Breast epithelium (tissue), 4 donors: ENCODE results near the gene UBE2L3. TPM values are rescaled to one million over a fixed set of nuclear protein-coding genes. Genes with fewer than 3 reads are reported as not detected.
"Not testable (repeated sequence)": the region's sequence is repeated elsewhere in the genome, so short reads cannot be mapped to it uniquely, and the experiment has no call there.

Source experiments
- DNase-seq, 2 donors: peaks; one replicate each; pipeline ENCODE4 v3.0.0-alpha.2; 2019; ENCODE audit warnings: low spot score in 2 of 2
- H3K27ac ChIP-seq, 2 donors: fragments of 200-600 bp; sonication (generic) in 1 of 2; one replicate each; pipeline ENCODE4 v1.5.1; 2016 to 2019; ENCODE audit warnings: mild to moderate bottlenecking in 1 of 2
- H3K27me3 ChIP-seq, 2 donors: fragments of 200-600 bp; sonication (generic) in 1 of 2; one replicate each; pipeline versions ENCODE4 v1.5.1 to v1.6.0; 2017 to 2019; ENCODE audit warnings: control low read depth in 1 of 2, mild to moderate bottlenecking in 1 of 2
- H3K36me3 ChIP-seq: fragments of 200-600 bp; one replicate; pipeline ENCODE4 v1.5.1; 2019
- H3K4me1 ChIP-seq, 2 donors: fragments of 200-600 bp; sonication (generic); one replicate each; pipeline ENCODE4 v1.5.1; 2016 to 2019; ENCODE audit warnings: control low read depth in 1 of 2
- H3K4me3 ChIP-seq, 3 donors: fragments of 200-600 bp; sonication (generic); 1 replicate in 2 of 3; 2 replicates in 1 of 3; pipeline ENCODE4 v1.5.1; 2016 to 2019; ENCODE audit warnings: mild to moderate bottlenecking in 3 of 3, moderate library complexity in 2 of 3
- H3K9me3 ChIP-seq, 2 donors: fragments of 200-600 bp; sonication (generic) in 1 of 2; one replicate each; pipeline ENCODE4 v1.5.1; 2016 to 2019; ENCODE audit warnings: control low read depth in 1 of 2
- POLR2A ChIP-seq: fragments of 450-650 bp; IDR thresholded peaks from one replicate; pipeline ENCODE4 v1.6.1; 2016; ENCODE audit warnings: antibody characterized with exemption, mild to moderate bottlenecking, moderate library complexity
- POLR2AphosphoS5 ChIP-seq, 3 donors: sonication (generic); formaldehyde crosslinking; IDR thresholded peaks; one replicate each; pipeline ENCODE4 v1.6.1; 2017; ENCODE audit warnings: antibody characterized with exemption in 3 of 3
- intact Hi-C: fragments of 100-400 bp; cut with DNase I; formaldehyde crosslinking; loops from one replicate; pipeline ENCODE4 v1.15.1; 2023; ENCODE audit warnings: low total_unique reads
- total RNA-seq, 3 donors: library from RNA; depleted of rRNA; stranded (reverse); fragments of >200 nt; gene quantifications; one replicate each; pipeline ENCODE4 v1.1.0, GENCODE V29; 2016
- TF ChIP-seq, protein P1 (sequence below), 3 donors: fragments of 450-650 bp; IDR thresholded peaks; one replicate each; pipeline ENCODE4 v1.5.1; 2016 to 2017; ENCODE audit warnings: antibody characterized with exemption in 3 of 3, mild to moderate bottlenecking in 3 of 3, moderate library complexity in 3 of 3

The UBE2L3 gene
- total RNA-seq, 3 donors from 2014 or later = 34.1 to 40.8 (median 38.3) TPM

DNA sequence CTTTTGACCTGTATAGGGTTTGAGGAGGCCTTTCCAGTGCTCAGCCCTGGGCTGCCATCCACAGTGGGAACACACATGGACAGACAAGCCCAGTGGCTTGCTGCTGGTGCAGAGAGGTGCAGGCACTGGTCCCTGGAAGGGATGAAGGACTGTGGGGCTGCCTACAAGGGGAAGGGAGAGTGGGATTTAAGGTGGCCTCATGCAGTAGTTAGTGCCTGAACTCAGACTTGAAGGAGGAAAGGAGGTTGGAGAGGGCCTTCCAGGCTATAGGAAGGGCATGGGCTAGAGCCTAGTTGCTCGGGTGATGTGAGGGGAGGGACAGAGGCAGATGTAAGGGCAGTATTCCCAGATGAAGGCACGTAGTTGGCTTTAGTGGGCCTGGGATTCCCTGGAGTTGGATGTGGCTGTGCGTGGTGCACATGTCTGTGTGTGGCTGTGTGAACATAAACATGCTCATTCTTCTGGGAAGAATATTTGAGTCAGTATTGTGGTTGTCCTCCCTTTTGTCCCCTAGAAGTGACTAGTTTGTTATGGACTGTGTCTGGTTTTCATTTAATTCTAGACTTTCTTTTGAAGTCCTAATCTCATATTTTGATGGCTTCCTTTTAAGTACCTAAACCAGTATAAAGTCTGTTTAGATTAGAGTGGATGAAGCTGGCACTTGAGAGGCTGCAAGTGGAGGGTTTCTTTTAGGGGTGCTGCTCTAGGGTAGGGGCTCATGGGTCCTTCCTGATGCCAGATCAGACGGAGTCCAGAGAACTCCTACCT, 43.9 kb downstream of the UBE2L3 start:
- intact Hi-C loops = no loop called here
- H3K36me3 ChIP-seq = no peaks in the 10 kb centered on the region
- H3K9me3 ChIP-seq = no peaks in the 10 kb centered on the region
- H3K4me1 ChIP-seq = no peaks in the 10 kb centered on the region
- no peak overlapping the region for H3K27ac ChIP-seq
- DNase-seq = no peak
- no peak overlapping the region for H3K4me3 ChIP-seq
- H3K27me3 ChIP-seq = no peaks in the 10 kb centered on the region
- TF ChIP-seq, protein P1, sequence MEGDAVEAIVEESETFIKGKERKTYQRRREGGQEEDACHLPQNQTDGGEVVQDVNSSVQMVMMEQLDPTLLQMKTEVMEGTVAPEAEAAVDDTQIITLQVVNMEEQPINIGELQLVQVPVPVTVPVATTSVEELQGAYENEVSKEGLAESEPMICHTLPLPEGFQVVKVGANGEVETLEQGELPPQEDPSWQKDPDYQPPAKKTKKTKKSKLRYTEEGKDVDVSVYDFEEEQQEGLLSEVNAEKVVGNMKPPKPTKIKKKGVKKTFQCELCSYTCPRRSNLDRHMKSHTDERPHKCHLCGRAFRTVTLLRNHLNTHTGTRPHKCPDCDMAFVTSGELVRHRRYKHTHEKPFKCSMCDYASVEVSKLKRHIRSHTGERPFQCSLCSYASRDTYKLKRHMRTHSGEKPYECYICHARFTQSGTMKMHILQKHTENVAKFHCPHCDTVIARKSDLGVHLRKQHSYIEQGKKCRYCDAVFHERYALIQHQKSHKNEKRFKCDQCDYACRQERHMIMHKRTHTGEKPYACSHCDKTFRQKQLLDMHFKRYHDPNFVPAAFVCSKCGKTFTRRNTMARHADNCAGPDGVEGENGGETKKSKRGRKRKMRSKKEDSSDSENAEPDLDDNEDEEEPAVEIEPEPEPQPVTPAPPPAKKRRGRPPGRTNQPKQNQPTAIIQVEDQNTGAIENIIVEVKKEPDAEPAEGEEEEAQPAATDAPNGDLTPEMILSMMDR (IDR thresholded peaks at IDR 0.05) = no peak
- TF ChIP-seq POLR2A (no peak), POLR2AphosphoS5 (IDR thresholded peaks at IDR 0.05) (no peak)

DNA sequence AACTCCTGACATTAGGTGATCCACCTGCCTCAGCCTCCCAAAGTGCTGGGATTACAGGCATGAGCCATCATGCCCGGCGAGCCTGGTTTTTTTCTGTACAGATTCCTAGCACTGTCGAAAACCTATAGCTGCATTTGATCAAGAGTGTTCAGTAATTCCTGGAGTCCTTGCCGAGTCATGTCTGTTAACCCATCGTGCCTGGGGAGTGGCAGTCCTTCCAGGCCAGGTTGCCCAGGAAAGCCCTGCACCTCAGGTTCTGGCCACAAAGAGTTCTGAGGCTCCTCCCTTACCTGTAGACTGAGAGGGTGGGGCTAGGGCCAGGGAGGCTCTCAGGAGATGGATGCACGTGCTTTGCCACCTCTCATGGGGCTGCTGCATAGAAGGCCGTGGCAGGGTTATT, 45.3 kb downstream of the UBE2L3 start:
- DNase-seq = no peak
- H3K4me3 ChIP-seq = no peak overlapping the region
- no peak overlapping the region for H3K27ac ChIP-seq
- intact Hi-C loops = no loop called here
- TF ChIP-seq, protein P1 (IDR thresholded peaks at IDR 0.05) = no peak
- TF ChIP-seq POLR2A (no peak), POLR2AphosphoS5 (IDR thresholded peaks at IDR 0.05) (no peak)
- H3K9me3 ChIP-seq = no peaks in the 10 kb centered on the region
- no peaks in the 10 kb centered on the region for H3K27me3 ChIP-seq
- H3K4me1 ChIP-seq = no peaks in the 10 kb centered on the region
- no peaks in the 10 kb centered on the region for H3K36me3 ChIP-seq

DNA sequence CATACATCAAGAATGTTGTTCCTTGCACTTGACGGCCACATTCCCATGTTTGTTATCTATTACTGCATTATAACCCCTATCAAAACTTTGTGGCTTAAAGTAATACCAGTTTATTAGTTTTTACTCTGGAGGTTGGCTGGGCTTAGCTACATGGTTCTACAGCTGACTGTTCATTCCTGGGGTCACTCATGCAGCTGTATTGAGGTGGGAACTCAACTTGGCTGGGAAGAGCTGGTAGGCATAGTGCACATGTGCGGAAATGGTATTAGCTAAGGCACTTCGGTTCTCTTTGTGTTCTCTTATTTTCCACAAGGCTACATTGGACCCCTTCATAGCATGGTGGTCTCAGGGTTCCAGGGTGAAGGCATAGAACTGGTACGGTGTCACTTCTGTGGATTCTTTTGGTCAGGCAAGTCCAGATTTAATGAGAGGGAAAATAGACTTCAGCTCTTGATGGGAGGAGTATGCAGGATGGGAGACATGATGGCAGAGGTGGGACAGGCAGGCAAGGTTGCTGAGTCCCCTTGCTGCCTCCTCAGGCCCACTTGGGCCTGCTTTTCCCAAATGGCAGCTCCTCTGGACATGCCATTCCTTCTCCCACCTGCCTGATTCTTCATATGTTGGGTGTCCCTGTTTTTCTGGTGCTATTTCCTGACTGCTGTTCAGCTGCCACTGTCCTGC, 46.2 kb downstream of the UBE2L3 start:
- TF ChIP-seq, protein P1 (IDR thresholded peaks at IDR 0.05) = no peak
- TF ChIP-seq POLR2AphosphoS5 (IDR thresholded peaks at IDR 0.05) = no peak
- TF ChIP-seq POLR2A = no peak
- Histone ChIP-seq H3K4me1 (no peaks in the 10 kb centered on the region), H3K4me3 (no peak overlapping the region), H3K36me3 (no peaks in the 10 kb centered on the region), H3K27me3 (no peaks in the 10 kb centered on the region), H3K9me3 (no peaks in the 10 kb centered on the region), H3K27ac (no peak overlapping the region)
- intact Hi-C loops = no loop called here
- DNase-seq = no peak

DNA sequence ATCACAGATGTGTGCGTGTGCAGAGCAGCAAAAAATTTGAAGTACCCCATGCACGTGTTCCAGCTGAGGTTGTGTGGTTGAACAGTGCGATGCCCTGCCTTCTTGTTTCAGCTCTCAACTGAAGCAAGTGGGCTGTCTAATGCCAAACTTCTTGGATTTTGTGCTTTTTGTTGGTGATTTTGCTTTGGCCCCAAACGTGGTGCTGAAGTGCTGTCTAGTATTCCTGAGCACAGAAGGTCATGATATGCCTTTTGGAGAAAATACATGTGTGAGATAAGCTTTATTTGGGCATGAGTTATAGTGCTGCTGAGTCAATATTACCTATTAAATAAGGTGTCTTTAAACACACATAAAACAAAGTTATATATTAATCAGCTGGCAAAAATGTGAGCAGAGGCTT, 48.2 kb downstream of the UBE2L3 start:
- Histone ChIP-seq H3K36me3 (no peaks in the 10 kb centered on the region), H3K4me1 (no peaks in the 10 kb centered on the region), H3K27me3 (no peaks in the 10 kb centered on the region), H3K9me3 (no peaks in the 10 kb centered on the region), H3K27ac (no peak overlapping the region), H3K4me3 (no peak overlapping the region)
- TF ChIP-seq, protein P1 (IDR thresholded peaks at IDR 0.05) = no peak
- no peak for TF ChIP-seq POLR2AphosphoS5 (IDR thresholded peaks at IDR 0.05)
- no peak for TF ChIP-seq POLR2A
- intact Hi-C loops = no loop called here
- no peak for DNase-seq

DNA sequence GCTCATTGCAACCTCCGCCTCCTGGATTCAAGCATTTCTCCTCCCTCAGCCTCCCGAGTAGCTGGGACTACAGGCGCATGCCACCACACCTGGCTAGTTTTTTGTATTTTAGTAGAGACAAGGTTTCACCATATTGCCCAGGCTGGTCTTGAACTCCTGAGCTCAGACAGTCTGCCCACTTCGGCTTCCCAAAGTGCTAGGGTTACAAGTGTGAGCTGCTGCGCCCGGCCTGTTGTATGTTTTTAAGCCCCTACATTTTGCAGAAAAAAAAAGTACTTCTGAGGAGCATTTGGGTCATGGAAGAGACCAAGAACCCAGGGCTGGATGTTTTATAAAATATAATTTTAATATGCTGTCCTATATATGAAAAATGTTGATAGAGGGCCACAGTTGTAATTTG, 49.8 kb downstream of the UBE2L3 start:
- H3K9me3 ChIP-seq, H3K27ac ChIP-seq, H3K4me1 ChIP-seq, H3K4me3 ChIP-seq, H3K27me3 ChIP-seq, H3K36me3 ChIP-seq, DNase-seq, intact Hi-C loops: not testable (repeated sequence)
